ENCODE results near the gene C11orf52.

C11orf52 gene

GRCh38 chr11:111976119-111976766 is 57.5 kb downstream of the C11orf52 start:
- no peak for DNase-seq (ENCODE audit: low spot score)
